Gastrocnemius medialis (tissue), 4 donors: ENCODE data around the gene ZNF740. TPM values are rescaled to one million over a fixed set of nuclear protein-coding genes. Genes with fewer than 3 reads are reported as not detected.

ENCODE experiments used
- ATAC-seq, 2 donors: fragments of 150-250 bp; one replicate each; pipeline ENCODE4 v1.9.1; 2016
- DNase-seq, 2 donors: peaks; one replicate each; pipeline ENCODE4 v3.0.0-alpha.2; 2019
- H3K27ac ChIP-seq, 4 donors: fragments of 200-600 bp; sonication (generic); 1 replicate in 1 of 4; 2 replicates in 3 of 4; pipeline ENCODE4 v1.5.1; 2016 to 2018; ENCODE audit warnings: mild to moderate bottlenecking in 2 of 4, moderate library complexity in 1 of 4
- H3K27me3 ChIP-seq, 3 donors: fragments of 200-600 bp; sonication (generic) in 2 of 3; 1 replicate in 1 of 3; 2 replicates in 2 of 3; pipeline versions ENCODE4 v1.5.1 to v1.6.0; 2016 to 2019; ENCODE audit warnings: mild to moderate bottlenecking in 1 of 3, moderate library complexity in 1 of 3
- H3K36me3 ChIP-seq, 2 donors: fragments of 200-600 bp; sonication (generic) in 1 of 2; one replicate each; pipeline ENCODE4 v1.5.1; 2017 to 2018
- H3K4me1 ChIP-seq, 2 donors: fragments of 200-600 bp; sonication (generic) in 1 of 2; one replicate each; pipeline ENCODE4 v1.5.1; 2016 to 2017; ENCODE audit warnings: mild to moderate bottlenecking in 2 of 2
- H3K4me3 ChIP-seq, 4 donors: fragments of 200-600 bp; sonication (generic) in 3 of 4; 1 replicate in 1 of 4; 2 replicates in 3 of 4; pipeline ENCODE4 v1.5.1; 2016 to 2019; ENCODE audit warnings: mild to moderate bottlenecking in 2 of 4
- H3K9me3 ChIP-seq, 3 donors: fragments of 200-600 bp; sonication (generic) in 2 of 3; 1 replicate in 1 of 3; 2 replicates in 2 of 3; pipeline ENCODE4 v1.5.1; 2016 to 2019
- CTCF ChIP-seq, 5 experiments: fragments of 450-650 bp in 3 of 5; fragments of 200-600 bp in 2 of 5; sonication (generic) in 2 of 5; IDR thresholded peaks in 4 of 5; conservative IDR thresholded peaks in 1 of 5; 1 replicate in 4 of 5; 2 replicates in 1 of 5; pipeline ENCODE4 v1.5.1; 2016 to 2019; ENCODE audit warnings: antibody characterized with exemption in 5 of 5, mild to moderate bottlenecking in 3 of 5, moderate library complexity in 3 of 5
- POLR2A ChIP-seq, 2 donors: fragments of 450-650 bp; IDR thresholded peaks; one replicate each; pipeline ENCODE4 v1.6.1; 2017; ENCODE audit warnings: antibody characterized with exemption in 2 of 2, mild to moderate bottlenecking in 2 of 2, moderate library complexity in 2 of 2
- in situ Hi-C, 4 donors: fragments of 200-750 bp; cut with MboI; loops; one replicate each; pipeline versions ENCODE4 v1.15.0 to v1.8.0; 2017; ENCODE audit warnings: low sequenced_read_pairs in 4 of 4
- intact Hi-C: fragments of 100-400 bp; cut with DNase I; formaldehyde crosslinking; loops from one replicate; pipeline ENCODE4 v1.15.1; 2023; ENCODE audit warnings: low total_unique reads
- total RNA-seq, 4 donors: library from RNA; depleted of rRNA; stranded (reverse); fragments of >200 nt; gene quantifications; one replicate each; pipeline versions ENCODE4 v1.1.0 to v1.2.3, GENCODE V29; 2016

The ZNF740 gene
- total RNA-seq, 4 donors from 2014 or later: 4.1 to 7.4 (median 5.0) TPM

GRCh38 chr12:53191096-53191884 is 10.8 kb downstream of the ZNF740 start:
- no peak for DNase-seq
- intact Hi-C loops: no loop called here
- no peaks in the 10 kb centered on the region for H3K27me3 ChIP-seq
- in situ Hi-C loops: loop anchor here in 1 of 4 donors (25.0 kb wide), 1 partner anchor 129 kb away; the partner anchor contains the start of gene TNS2
- H3K27ac ChIP-seq: no peak overlapping the region
- no peak for TF ChIP-seq POLR2A (IDR thresholded peaks at IDR 0.05)
- TF ChIP-seq CTCF (IDR thresholded peaks at IDR 0.05 in 4 of 5, conservative IDR thresholded peaks at IDR 0.05 in 1 of 5): no peak
- H3K4me3 ChIP-seq: no peak overlapping the region
- H3K9me3 ChIP-seq: no peaks in the 10 kb centered on the region
- peaks cover 2 to 28% of the 10 kb centered on the region in 2 donors for H3K36me3 ChIP-seq
- no peaks in the 10 kb centered on the region for H3K4me1 ChIP-seq
- no peak for ATAC-seq

DNA sequence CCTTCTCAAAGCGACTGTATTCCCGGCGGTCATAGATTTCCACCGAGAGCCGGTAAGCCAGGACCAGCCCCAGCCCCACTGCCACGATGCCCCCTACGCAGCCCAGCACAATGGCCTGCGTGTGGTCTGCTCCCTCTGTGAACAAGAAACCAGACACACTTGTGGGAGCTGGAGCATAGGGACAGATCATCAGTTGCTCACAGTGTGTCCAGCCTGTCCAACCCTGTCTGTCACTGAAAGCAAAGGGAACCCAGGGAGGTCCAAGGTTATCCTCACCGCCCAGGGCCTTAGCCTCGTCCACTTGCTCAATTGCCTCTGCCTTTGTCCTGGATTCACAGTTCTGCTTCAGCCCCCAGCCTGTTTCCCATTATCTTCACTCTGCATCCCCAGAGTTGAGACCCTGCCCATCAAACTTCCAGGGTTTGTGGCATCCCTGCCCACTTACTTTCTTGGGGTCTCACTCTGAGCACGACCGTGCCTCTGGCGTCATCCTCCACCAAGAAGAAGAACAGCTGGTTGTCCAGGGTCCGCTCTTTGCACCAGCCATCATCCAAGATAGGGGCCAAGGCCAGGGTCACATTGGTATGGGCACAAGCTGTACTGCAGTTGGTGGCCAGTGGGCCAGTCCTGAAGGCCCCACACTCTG is 11.5 kb downstream of the ZNF740 start:
- intact Hi-C loops: no loop called here
- Histone ChIP-seq H3K27ac (no peak overlapping the region), H3K36me3 (peaks cover 2 to 20% of the 10 kb centered on the region in 2 donors), H3K4me3 (no peak overlapping the region), H3K9me3 (no peaks in the 10 kb centered on the region), H3K4me1 (no peaks in the 10 kb centered on the region), H3K27me3 (no peaks in the 10 kb centered on the region)
- no peak for ATAC-seq
- in situ Hi-C loops: loop anchor here in 1 of 4 donors (25.0 kb wide), 1 partner anchor 130 kb away; the partner anchor contains the start of gene TNS2
- TF ChIP-seq POLR2A (IDR thresholded peaks at IDR 0.05): no peak
- no peak for TF ChIP-seq CTCF (IDR thresholded peaks at IDR 0.05 in 4 of 5, conservative IDR thresholded peaks at IDR 0.05 in 1 of 5)
- DNase-seq: no peak

DNA sequence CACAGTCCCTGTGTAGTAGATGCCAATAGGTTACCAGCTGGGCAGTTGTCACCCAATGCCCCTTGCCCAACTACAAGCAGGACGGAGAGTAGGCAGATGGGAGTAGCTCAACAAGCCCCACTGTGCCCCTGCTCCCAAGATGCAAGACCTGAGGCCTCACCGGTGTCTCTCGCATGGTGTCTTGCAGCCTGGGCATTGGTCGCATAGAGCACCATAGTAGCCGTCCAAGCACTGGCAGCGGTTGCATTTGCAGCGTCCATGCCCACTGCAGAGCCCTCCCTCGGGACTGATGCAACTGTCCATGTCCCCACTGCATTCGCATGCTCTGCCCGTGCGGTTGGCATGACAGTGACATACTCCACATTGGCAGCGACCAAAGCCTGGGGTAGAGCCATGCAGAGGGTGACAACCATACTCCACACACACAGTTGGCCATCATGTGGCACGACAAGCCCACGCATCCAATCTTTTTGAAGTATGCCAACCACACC is 12.1 kb downstream of the ZNF740 start:
- Histone ChIP-seq H3K36me3 (peaks cover 1 to 15% of the 10 kb centered on the region in 2 donors), H3K9me3 (no peaks in the 10 kb centered on the region), H3K27ac (no peak overlapping the region), H3K27me3 (no peaks in the 10 kb centered on the region), H3K4me1 (peaks cover 0 to 4% of the 10 kb centered on the region in 2 donors), H3K4me3 (no peak overlapping the region)
- in situ Hi-C loops: loop anchor here in 1 of 4 donors (25.0 kb wide), 1 partner anchor 130 kb away; the partner anchor contains the start of gene TNS2
- DNase-seq: no peak
- TF ChIP-seq CTCF (IDR thresholded peaks at IDR 0.05 in 4 of 5, conservative IDR thresholded peaks at IDR 0.05 in 1 of 5): no peak
- TF ChIP-seq POLR2A (IDR thresholded peaks at IDR 0.05): no peak
- intact Hi-C loops: no loop called here
- no peak for ATAC-seq

DNA sequence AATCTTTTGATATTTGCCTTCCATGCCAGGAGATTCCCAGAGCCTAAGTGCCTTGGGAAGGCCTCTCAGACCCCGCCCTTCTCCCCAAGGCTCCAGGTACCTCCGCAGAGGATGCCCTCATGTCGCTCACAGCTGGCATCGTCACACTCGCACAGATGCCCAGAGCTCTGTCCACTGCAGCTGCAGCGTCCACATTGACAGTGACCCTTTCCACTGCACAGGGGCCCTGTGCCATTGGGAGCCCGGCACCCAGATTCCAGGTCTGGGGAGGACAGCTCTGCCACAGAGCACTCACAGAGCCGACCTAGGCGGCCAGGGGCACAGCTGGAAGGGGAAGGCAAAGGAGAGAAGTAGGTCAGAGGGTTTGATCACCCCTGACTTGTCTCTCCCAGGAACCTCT is 12.5 kb downstream of the ZNF740 start:
- peaks cover 0 to 2% (median 0%) of the 10 kb centered on the region in 3 donors for H3K27me3 ChIP-seq
- in situ Hi-C loops: loop anchor here in 1 of 4 donors (25.0 kb wide), 1 partner anchor 131 kb away; the partner anchor contains the start of gene TNS2
- H3K27ac ChIP-seq: no peak overlapping the region
- no peak for ATAC-seq
- peaks cover 0 to 10% of the 10 kb centered on the region in 2 donors for H3K36me3 ChIP-seq
- intact Hi-C loops: no loop called here
- TF ChIP-seq CTCF (IDR thresholded peaks at IDR 0.05 in 4 of 5, conservative IDR thresholded peaks at IDR 0.05 in 1 of 5): no peak
- TF ChIP-seq POLR2A (IDR thresholded peaks at IDR 0.05): no peak
- no peaks in the 10 kb centered on the region for H3K9me3 ChIP-seq
- peaks cover 0 to 8% of the 10 kb centered on the region in 2 donors for H3K4me1 ChIP-seq
- DNase-seq: no peak
- H3K4me3 ChIP-seq: no peak overlapping the region
